Caco-2 (cell line): ENCODE results near the gene CRYBA1. TPM values are rescaled to one million over a fixed set of nuclear protein-coding genes. Genes with fewer than 3 reads are reported as not detected.

Experiments
- BruUV-seq: library from RNA; stranded (reverse); fragments of 400-500 nt; replicated peaks from 2 replicates; lab custom pipeline; 2021; lab: Mats Ljungman, UMichigan
- CTCF ChIA-PET: fragments of 300-600 bp; sonication (Branson Sonifier 250); formaldehyde crosslinking; loops from one replicate; lab custom pipeline; 2022; ENCODE audit warnings: antibody characterized with exemption; lab: Charles Lee
- POLR2A ChIA-PET: fragments of 300-600 bp; sonication (Branson Sonifier 250); formaldehyde crosslinking; loops from one replicate; lab custom pipeline; 2022; ENCODE audit warnings: antibody characterized with exemption; lab: Charles Lee
- DNase-seq, 2 experiments: peaks; one replicate each; pipeline versions ENCODE4 v3.0.0 to v3.0.0-alpha.2; 2020 to 2022
- H3K27me3 ChIP-seq: replicated peaks from 2 replicates; pipeline ENCODE4 v1.6.0; 2011; ENCODE audit warnings: low read length; ENCODE audit not compliant: control insufficient read depth, insufficient read depth
- H3K36me3 ChIP-seq: 2 replicates; pipeline ENCODE4 v1.5.1; 2011; ENCODE audit warnings: low read length; ENCODE audit not compliant: control insufficient read depth, insufficient read depth
- H3K4me1 ChIP-seq: fragments of 250-450 bp; sonication (Bioruptor Pico); 2 replicates; pipeline ENCODE4 v1.5.1; 2020; ENCODE audit warnings: mild to moderate bottlenecking
- H3K4me3 ChIP-seq: 2 replicates; pipeline ENCODE4 v1.5.1; 2011; ENCODE audit warnings: low read depth, mild to moderate bottlenecking, control low read depth, low read length
- H3K9me3 ChIP-seq: fragments of 250-450 bp; sonication (Bioruptor Pico); 2 replicates; pipeline ENCODE4 v1.5.1; 2020; ENCODE audit warnings: mild to moderate bottlenecking, moderate library complexity
- H3K27ac Mint-ChIP-seq: one replicate; pipeline ENCODE4 v1.8.0; 2022; ENCODE audit warnings: mixed read lengths; ENCODE audit not compliant: unreplicated experiment
- H3K27me3 Mint-ChIP-seq: one replicate; pipeline ENCODE4 v1.8.0; 2022; ENCODE audit warnings: mixed read lengths; ENCODE audit not compliant: insufficient read depth, unreplicated experiment
- H3K36me3 Mint-ChIP-seq: one replicate; pipeline ENCODE4 v1.8.0; 2022; ENCODE audit warnings: mild to moderate bottlenecking, mixed read lengths; ENCODE audit not compliant: insufficient read depth, unreplicated experiment
- H3K4me1 Mint-ChIP-seq: one replicate; pipeline ENCODE4 v1.8.0; 2022; ENCODE audit warnings: low read depth, mixed read lengths; ENCODE audit not compliant: unreplicated experiment
- H3K4me3 Mint-ChIP-seq: one replicate; pipeline ENCODE4 v1.8.0; 2022; ENCODE audit warnings: mild to moderate bottlenecking, moderate library complexity, mixed read lengths; ENCODE audit not compliant: unreplicated experiment
- H3K9me3 Mint-ChIP-seq: one replicate; pipeline ENCODE4 v1.8.0; 2022; ENCODE audit warnings: mixed read lengths; ENCODE audit not compliant: unreplicated experiment
- intact Hi-C: fragments of 100-400 bp; cut with micrococcal nuclease; formaldehyde crosslinking; loops from one replicate; pipeline ENCODE4 v1.10.0; 2022; ENCODE audit not compliant: unreplicated experiment
- total RNA-seq: library from RNA; stranded (reverse); gene quantifications from 2 replicates; pipeline ENCODE4 v1.2.3, GENCODE V29; 2022
- TF ChIP-seq, protein P1 (sequence below), 2 experiments: fragments of 200-600 bp in 1 of 2; IDR thresholded peaks; 1 replicate in 1 of 2; 2 replicates in 1 of 2; pipeline versions ENCODE4 v1.5.1 to v1.8.0; 2011 to 2022; ENCODE audit warnings: antibody characterized with exemption in 1 of 2, control low read depth in 1 of 2, inconsistent platforms in 1 of 2, low read depth in 1 of 2, low read length in 1 of 2, mild to moderate bottlenecking in 1 of 2, moderate library complexity in 1 of 2; ENCODE audit not compliant: insufficient read depth in 1 of 2, severe bottlenecking in 1 of 2, unreplicated experiment in 1 of 2

The CRYBA1 gene
- total RNA-seq, 1 experiment from 2014 or later = not detected

DNA sequence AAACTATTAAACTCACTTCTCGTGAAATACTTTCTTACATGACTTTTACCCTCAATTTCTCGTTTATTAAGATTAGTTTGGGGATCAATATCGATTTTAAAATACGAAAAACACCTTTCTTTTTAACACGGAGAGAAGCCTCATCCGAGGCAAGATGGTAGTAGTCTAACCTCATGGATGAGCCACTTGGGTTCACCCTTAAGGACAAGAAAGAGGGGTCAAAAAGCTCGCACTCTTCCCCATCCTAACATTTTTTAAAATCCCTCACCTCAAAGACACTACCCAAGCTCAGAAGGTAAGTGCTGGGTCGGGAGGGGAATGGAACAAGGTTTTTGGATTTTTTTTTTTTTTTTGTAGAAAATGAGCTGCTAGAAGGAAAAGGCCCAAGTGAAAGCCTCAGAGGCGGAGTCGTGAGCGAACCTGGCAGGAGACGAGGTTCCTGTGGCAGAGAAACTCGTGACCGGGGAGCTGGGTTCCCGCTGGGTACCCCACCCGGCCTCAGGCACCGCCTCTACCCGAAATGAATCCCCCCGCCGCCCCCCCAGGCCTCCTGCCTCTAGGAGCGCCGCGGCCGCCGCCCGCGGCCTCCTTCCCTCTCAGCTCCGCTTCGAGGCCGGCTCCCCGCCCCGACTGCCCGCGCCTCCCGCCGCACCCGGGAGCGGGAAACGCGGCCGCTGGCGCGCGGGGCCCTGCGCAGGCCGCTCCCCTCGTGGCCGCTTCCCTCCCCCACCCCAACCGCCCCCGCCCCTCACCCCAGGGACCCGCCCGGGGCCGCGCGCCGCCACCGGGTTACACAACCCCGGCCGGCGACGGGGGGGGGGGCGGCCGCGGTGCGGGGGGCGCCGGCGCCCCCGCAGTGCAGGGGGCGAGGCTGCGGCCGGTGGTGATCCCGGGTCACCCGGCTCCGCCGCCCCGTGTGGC lies 45.7 kb downstream of the CRYBA1 start:
- TF ChIP-seq, protein P1, sequence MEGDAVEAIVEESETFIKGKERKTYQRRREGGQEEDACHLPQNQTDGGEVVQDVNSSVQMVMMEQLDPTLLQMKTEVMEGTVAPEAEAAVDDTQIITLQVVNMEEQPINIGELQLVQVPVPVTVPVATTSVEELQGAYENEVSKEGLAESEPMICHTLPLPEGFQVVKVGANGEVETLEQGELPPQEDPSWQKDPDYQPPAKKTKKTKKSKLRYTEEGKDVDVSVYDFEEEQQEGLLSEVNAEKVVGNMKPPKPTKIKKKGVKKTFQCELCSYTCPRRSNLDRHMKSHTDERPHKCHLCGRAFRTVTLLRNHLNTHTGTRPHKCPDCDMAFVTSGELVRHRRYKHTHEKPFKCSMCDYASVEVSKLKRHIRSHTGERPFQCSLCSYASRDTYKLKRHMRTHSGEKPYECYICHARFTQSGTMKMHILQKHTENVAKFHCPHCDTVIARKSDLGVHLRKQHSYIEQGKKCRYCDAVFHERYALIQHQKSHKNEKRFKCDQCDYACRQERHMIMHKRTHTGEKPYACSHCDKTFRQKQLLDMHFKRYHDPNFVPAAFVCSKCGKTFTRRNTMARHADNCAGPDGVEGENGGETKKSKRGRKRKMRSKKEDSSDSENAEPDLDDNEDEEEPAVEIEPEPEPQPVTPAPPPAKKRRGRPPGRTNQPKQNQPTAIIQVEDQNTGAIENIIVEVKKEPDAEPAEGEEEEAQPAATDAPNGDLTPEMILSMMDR (IDR thresholded peaks at IDR 0.05; ENCODE audit: insufficient read depth in 1 of 2, low read depth in 1 of 2, low read length in 1 of 2, severe bottlenecking in 1 of 2, unreplicated experiment in 1 of 2) = no peak
- Mint-ChIP-seq H3K27me3 (no peaks in the 10 kb centered on the region), H3K9me3 (no peaks in the 10 kb centered on the region), H3K4me1 (peaks cover 13% of the 10 kb centered on the region), H3K4me3 (peak overlapping the region; percentile 94), H3K36me3 (peaks cover 72% of the 10 kb centered on the region), H3K27ac (peak overlapping the region; percentile 96)
- BruUV-seq = no TSS peak
- CTCF ChIA-PET = interaction anchor here (0.6 to 1.1 kb wide), 6 partner anchors 17 to 1030 kb away, joined by 3 to 7 read pairs (median 4); no protein-coding TSS in a partner anchor
- H3K4me1 ChIP-seq = peaks cover 11% of the 10 kb centered on the region
- DNase-seq = peak in 1 of 2 experiments; percentile 48
- intact Hi-C loops = loop anchor here (5.0 kb wide), 1 partner anchor 300 kb away; the partner anchor contains the start of gene ANKRD13B
- peak overlapping the region; percentile 100 for H3K4me3 ChIP-seq
- H3K9me3 ChIP-seq = no peaks in the 10 kb centered on the region
- POLR2A ChIA-PET = interaction anchor here (0.5 to 0.6 kb wide), 4 partner anchors 34 to 763 kb away, joined by 3 to 5 read pairs (median 4); no protein-coding TSS in a partner anchor
- no peaks in the 10 kb centered on the region for H3K27me3 ChIP-seq
- no peaks in the 10 kb centered on the region for H3K36me3 ChIP-seq

DNA sequence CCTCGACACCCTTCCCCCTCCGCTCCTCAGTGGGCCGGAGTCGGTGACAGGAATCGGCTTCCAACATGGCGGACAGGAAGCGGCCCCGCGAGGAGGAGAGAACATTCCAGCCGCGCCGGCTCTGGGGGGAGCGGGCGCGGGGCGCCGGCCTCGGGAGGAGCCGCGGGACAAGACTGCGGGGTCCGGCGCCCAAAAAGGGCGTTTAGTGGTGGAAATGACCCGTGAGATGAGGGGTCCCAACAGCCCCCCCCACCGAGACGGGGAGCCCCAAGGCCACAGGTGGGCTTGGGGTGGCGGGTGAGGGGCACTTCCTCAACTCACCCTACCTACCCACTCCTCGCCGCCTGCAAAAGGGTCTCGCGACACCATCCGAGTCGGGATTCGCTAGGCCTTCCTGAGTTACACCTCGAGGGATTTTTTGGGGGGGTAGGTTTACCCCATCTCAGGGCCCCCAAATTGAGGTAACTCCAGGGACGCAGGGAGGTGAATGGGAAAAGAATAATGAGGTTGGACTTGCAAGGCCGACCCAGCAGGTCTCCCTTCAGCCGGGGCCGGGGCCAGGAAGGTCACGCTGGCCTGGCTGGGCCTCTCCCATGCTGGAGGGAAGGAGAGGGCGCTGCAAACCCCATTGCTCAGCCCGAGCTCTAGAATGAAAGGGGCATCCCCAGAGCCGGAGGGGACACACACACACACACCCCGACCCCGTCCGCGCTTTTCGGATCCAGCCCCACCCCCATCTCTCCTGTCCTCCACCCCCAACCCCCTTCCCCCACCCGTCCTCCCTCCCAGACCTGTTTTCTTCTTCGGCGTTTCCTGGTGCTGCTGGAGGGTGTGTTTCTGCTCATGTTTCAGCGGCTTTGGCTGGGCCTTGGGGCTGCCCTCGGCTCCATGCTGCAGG lies 46.6 kb downstream of the CRYBA1 start:
- TSS peak; percentile 46 for BruUV-seq
- Mint-ChIP-seq H3K4me3 (peak overlapping the region; percentile 94), H3K4me1 (peaks cover 13% of the 10 kb centered on the region), H3K36me3 (peaks cover 63% of the 10 kb centered on the region), H3K9me3 (no peaks in the 10 kb centered on the region), H3K27me3 (no peaks in the 10 kb centered on the region), H3K27ac (peak overlapping the region; percentile 96)
- intact Hi-C loops = loop anchor here (5.0 kb wide), 1 partner anchor 299 kb away; the partner anchor contains the start of gene ANKRD13B
- ChIA-PET CTCF (interaction anchor here (0.6 to 1.4 kb wide), 13 partner anchors 10 to 1029 kb away, joined by 3 to 11 read pairs (median 4); no protein-coding TSS in a partner anchor), POLR2A (interaction anchor here (0.6 to 1.9 kb wide), 19 partner anchors 10 to 341 kb away, joined by 3 to 32 read pairs (median 4); partner anchors contain the start of genes MYO18A and TAOK1)
- H3K27me3 ChIP-seq = no peaks in the 10 kb centered on the region
- H3K4me3 ChIP-seq = peak overlapping the region; percentile 100
- peaks cover 11% of the 10 kb centered on the region for H3K4me1 ChIP-seq
- DNase-seq = peak; percentile 78 to 79
- no peaks in the 10 kb centered on the region for H3K36me3 ChIP-seq
- TF ChIP-seq, protein P1 (IDR thresholded peaks at IDR 0.05; ENCODE audit: insufficient read depth in 1 of 2, low read depth in 1 of 2, low read length in 1 of 2, severe bottlenecking in 1 of 2, unreplicated experiment in 1 of 2) = no peak
- H3K9me3 ChIP-seq = no peaks in the 10 kb centered on the region
